Glutamatergic neuron (in vitro differentiated cells): ENCODE measurements around the gene ANTXR1. TPM values are rescaled to one million over a fixed set of nuclear protein-coding genes. Genes with fewer than 3 reads are reported as not detected.

Source experiments
- DNase-seq: peaks from one replicate; pipeline ENCODE4 v3.0.0; 2022
- H3K27ac Mint-ChIP-seq: one replicate; pipeline ENCODE4 v1.8.0; 2020; ENCODE audit warnings: mild to moderate bottlenecking, mixed read lengths, inconsistent platforms; ENCODE audit not compliant: unreplicated experiment
- H3K27me3 Mint-ChIP-seq: one replicate; pipeline ENCODE4 v1.8.0; 2020; ENCODE audit warnings: mild to moderate bottlenecking, moderate library complexity, mixed read lengths, inconsistent platforms; ENCODE audit not compliant: unreplicated experiment
- H3K36me3 Mint-ChIP-seq: one replicate; pipeline ENCODE4 v1.8.0; 2020; ENCODE audit warnings: mild to moderate bottlenecking, mixed read lengths, inconsistent platforms; ENCODE audit not compliant: unreplicated experiment
- H3K4me1 Mint-ChIP-seq: one replicate; pipeline ENCODE4 v1.8.0; 2020; ENCODE audit warnings: mild to moderate bottlenecking, low read depth, mixed read lengths, inconsistent platforms; ENCODE audit not compliant: unreplicated experiment
- H3K4me3 Mint-ChIP-seq: one replicate; pipeline ENCODE4 v1.8.0; 2020; ENCODE audit warnings: mild to moderate bottlenecking, mixed read lengths, inconsistent platforms; ENCODE audit not compliant: unreplicated experiment
- H3K9me3 Mint-ChIP-seq: one replicate; pipeline ENCODE4 v1.8.0; 2020; ENCODE audit warnings: mild to moderate bottlenecking, moderate library complexity, mixed read lengths, inconsistent platforms; ENCODE audit not compliant: unreplicated experiment
- total RNA-seq: library from RNA; stranded (reverse); fragmentation: NEBNext Ultra II Directional; extraction: Animal tissue kit (Norgen Biotek cat#: 25700); gene quantifications from one replicate; pipeline ENCODE4 v1.2.1, GENCODE V29; 2021; ENCODE audit not compliant: unreplicated experiment
- TF ChIP-seq, protein P1 (sequence below): fragments of 200-600 bp; sonication (generic); IDR thresholded peaks from one replicate; pipeline ENCODE4 v1.5.0; 2021; ENCODE audit not compliant: partially characterized antibody, unreplicated experiment

Gene ANTXR1
- total RNA-seq, 1 donor from 2014 or later: 26.7 TPM

DNA sequence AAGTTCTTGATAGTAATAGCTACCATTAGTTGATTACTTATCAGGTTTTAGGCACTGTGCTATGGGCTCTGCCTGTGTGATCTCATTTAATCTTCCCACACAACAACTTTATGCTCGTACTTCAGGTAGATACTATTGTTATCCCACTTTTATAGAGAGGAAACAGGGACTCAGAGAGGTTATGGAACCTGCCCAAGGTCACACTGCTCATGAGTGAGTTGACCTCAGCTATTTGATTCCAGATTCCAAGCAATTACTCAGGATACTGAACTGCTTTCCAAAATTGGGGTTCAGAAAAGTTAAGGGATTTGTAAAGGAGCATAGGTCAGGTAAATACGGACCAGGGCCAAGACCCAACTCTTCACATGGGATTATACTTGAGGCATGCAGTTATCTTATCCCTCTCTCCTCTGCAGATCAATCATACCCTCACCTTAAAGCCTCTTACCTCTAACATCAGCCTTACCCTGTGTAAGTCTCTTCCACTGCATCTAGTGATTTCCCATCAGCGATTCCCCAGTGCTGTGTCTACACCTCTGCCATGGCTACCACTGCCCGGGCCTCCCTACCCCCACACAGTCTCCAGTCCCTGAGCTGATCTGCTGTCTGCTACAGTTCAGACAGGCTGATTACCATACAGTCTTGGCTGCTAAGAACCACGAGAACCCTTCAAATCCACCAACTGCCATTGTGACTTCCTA is 74.4 kb downstream of the ANTXR1 start:
- Mint-ChIP-seq H3K27me3 (no peaks in the 10 kb centered on the region), H3K4me3 (no peak overlapping the region), H3K9me3 (no peaks in the 10 kb centered on the region), H3K36me3 (peaks cover 4% of the 10 kb centered on the region), H3K4me1 (no peaks in the 10 kb centered on the region), H3K27ac (no peak overlapping the region)
- TF ChIP-seq, protein P1, sequence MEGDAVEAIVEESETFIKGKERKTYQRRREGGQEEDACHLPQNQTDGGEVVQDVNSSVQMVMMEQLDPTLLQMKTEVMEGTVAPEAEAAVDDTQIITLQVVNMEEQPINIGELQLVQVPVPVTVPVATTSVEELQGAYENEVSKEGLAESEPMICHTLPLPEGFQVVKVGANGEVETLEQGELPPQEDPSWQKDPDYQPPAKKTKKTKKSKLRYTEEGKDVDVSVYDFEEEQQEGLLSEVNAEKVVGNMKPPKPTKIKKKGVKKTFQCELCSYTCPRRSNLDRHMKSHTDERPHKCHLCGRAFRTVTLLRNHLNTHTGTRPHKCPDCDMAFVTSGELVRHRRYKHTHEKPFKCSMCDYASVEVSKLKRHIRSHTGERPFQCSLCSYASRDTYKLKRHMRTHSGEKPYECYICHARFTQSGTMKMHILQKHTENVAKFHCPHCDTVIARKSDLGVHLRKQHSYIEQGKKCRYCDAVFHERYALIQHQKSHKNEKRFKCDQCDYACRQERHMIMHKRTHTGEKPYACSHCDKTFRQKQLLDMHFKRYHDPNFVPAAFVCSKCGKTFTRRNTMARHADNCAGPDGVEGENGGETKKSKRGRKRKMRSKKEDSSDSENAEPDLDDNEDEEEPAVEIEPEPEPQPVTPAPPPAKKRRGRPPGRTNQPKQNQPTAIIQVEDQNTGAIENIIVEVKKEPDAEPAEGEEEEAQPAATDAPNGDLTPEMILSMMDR: no peak
- no peak for DNase-seq

DNA sequence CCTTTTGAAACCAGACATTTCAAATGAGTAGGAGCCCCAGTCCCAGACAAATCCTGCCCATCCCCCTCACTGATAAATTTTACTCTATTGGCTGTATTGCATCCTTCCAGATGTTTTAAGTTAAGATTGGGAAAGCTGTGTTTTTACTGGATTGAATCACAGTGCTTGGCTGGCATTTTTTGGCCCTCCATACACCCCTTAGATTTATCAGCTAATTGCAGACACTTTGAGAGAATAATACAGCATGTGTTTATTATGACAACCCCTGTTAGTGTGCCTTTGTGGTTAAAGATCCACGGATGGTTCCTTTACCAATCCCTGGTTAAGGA is 74.9 kb downstream of the ANTXR1 start:
- Mint-ChIP-seq H3K9me3 (no peaks in the 10 kb centered on the region), H3K4me3 (no peak overlapping the region), H3K27ac (no peak overlapping the region), H3K4me1 (no peaks in the 10 kb centered on the region), H3K27me3 (no peaks in the 10 kb centered on the region), H3K36me3 (peaks cover 4% of the 10 kb centered on the region)
- TF ChIP-seq, protein P1: no peak
- DNase-seq: no peak

- no peak overlapping the region for H3K4me3 Mint-ChIP-seq
- peaks cover 4% of the 10 kb centered on the region for H3K36me3 Mint-ChIP-seq
- no peak for DNase-seq
- no peak overlapping the region for H3K27ac Mint-ChIP-seq
- no peaks in the 10 kb centered on the region for H3K9me3 Mint-ChIP-seq
- no peaks in the 10 kb centered on the region for H3K27me3 Mint-ChIP-seq
- TF ChIP-seq, protein P1: no peak
- no peaks in the 10 kb centered on the region for H3K4me1 Mint-ChIP-seq
Observed at GRCh38 chr2:69088466-69088865, 75.5 kb downstream of the ANTXR1 start.

DNA sequence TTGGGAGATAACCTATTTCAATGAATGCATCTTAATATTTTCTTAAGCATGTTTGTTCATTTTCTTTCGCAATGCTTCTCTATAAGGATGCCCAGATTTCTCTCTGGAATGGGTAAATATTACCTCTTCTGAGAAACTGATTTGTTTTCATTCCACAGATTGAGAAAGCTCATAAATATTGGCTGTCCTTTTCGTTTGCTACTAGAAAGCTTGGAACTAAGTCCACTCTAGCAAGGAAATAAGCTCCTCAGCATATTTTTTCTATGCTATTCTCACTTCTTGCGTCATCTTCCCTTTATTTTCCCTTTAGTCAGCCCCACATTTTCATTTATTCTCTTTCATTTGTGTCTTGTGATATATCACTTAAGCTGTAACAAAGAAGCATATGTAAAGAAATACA is 76.3 kb downstream of the ANTXR1 start:
- Mint-ChIP-seq H3K36me3 (peaks cover 4% of the 10 kb centered on the region), H3K4me3 (no peak overlapping the region), H3K9me3 (no peaks in the 10 kb centered on the region), H3K4me1 (no peaks in the 10 kb centered on the region), H3K27ac (no peak overlapping the region), H3K27me3 (no peaks in the 10 kb centered on the region)
- DNase-seq: no peak
- TF ChIP-seq, protein P1: no peak

DNA sequence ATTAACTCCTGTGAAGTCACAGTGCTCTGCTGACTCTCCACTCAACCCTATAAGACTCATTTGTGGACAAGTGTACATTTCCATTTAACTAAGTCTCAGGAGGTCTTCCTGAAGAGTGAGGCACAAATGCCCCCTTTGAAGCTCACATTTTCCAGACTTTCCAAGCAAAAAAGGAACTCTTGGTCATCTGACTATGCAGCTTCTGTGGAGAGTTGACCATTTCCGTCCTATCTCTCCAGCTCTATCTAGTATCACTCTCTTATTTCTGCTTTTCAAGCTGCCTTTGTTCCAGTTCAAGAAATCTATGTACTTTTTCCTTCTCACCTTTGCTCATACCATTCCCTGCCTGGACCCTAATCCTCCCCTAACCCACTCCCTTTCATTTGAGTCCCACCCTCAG is 77.0 kb downstream of the ANTXR1 start:
- TF ChIP-seq, protein P1: no peak
- no peaks in the 10 kb centered on the region for H3K27me3 Mint-ChIP-seq
- peaks cover 4% of the 10 kb centered on the region for H3K36me3 Mint-ChIP-seq
- no peaks in the 10 kb centered on the region for H3K4me1 Mint-ChIP-seq
- no peak overlapping the region for H3K27ac Mint-ChIP-seq
- DNase-seq: no peak
- H3K4me3 Mint-ChIP-seq: no peak overlapping the region
- no peaks in the 10 kb centered on the region for H3K9me3 Mint-ChIP-seq
